ACC112 (cell line): ENCODE measurements around the gene DIP2A.
"Not testable (repeated sequence)": the region's sequence is repeated elsewhere in the genome, so short reads cannot be mapped to it uniquely, and the experiment has no call there.

Experiments
- H2AFZ ChIP-seq: fragments of 200-600 bp; sonication (generic); one replicate; pipeline ENCODE4 v1.6.0; 2017; ENCODE audit warnings: antibody characterized with exemption, low read length; ENCODE audit not compliant: unreplicated experiment
- H3K27ac ChIP-seq: fragments of 200-600 bp; sonication (generic); 2 replicates; pipeline ENCODE4 v1.5.1; 2014; ENCODE audit warnings: low read depth, mild to moderate bottlenecking, antibody characterized with exemption, low read length, moderate library complexity
- H3K27me3 ChIP-seq: fragments of 200-600 bp; sonication (generic); 2 replicates; pipeline ENCODE4 v1.6.1; 2014; ENCODE audit warnings: mild to moderate bottlenecking, antibody characterized with exemption, low read length, moderate library complexity, mixed read lengths; ENCODE audit not compliant: insufficient read depth
- H3K36me3 ChIP-seq: fragments of 200-600 bp; sonication (generic); 2 replicates; pipeline ENCODE4 v1.6.1; 2016; ENCODE audit warnings: mild to moderate bottlenecking, antibody characterized with exemption, low read length, moderate library complexity, mixed read lengths; ENCODE audit not compliant: insufficient read depth
- H3K4me1 ChIP-seq: fragments of 200-600 bp; sonication (generic); one replicate; pipeline ENCODE4 v1.6.1; 2016; ENCODE audit warnings: low read length, mixed read lengths; ENCODE audit not compliant: insufficient read depth, unreplicated experiment, control insufficient read depth
- H3K4me3 ChIP-seq: fragments of 200-600 bp; sonication (generic); 2 replicates; pipeline ENCODE4 v1.5.1; 2014; ENCODE audit warnings: mild to moderate bottlenecking, low read depth, low read length
- H3K79me2 ChIP-seq: fragments of 200-600 bp; sonication (generic); one replicate; pipeline ENCODE4 v1.6.0; 2016; ENCODE audit warnings: low read length; ENCODE audit not compliant: control insufficient read depth, unreplicated experiment, insufficient read depth

Gene DIP2A

DNA sequence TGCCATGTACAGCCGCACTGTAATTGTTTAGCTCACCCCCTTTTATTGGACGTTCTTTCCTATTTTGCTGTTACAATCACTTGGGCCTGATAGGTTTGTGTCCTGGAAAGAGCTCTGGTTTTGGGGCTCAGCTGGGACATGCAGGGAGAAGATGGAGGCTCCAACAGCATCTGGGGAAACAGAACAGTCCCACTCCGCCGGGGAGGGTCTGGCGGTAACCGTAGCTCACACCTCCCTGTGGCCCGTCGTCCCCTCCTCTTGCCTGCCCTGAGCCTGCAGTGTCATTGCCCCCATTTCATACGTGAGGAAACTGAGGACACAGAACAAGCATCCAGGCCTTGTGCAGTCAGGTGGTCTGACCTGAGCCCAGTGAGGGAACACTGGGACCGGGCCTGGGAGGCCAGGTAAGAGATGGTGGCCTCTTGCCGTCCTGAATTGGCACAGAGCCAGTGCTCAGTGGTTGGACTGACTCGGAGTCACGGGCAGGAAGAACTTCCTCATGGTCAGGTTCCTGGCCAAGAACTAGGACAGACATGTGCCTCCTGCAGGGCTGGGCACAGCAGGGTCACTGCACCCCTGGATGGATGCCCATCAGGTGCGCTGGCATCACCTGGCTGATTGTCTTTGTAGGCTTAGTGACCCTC lies 104.4 kb downstream of the DIP2A start:
- Histone ChIP-seq H3K36me3 (peaks cover 50% of the 10 kb centered on the region), H3K4me1 (no peaks in the 10 kb centered on the region), H2AFZ (no peak overlapping the region), H3K79me2 (no peaks in the 10 kb centered on the region), H3K27ac (no peak overlapping the region), H3K27me3 (no peaks in the 10 kb centered on the region), H3K4me3 (no peak overlapping the region)

DNA sequence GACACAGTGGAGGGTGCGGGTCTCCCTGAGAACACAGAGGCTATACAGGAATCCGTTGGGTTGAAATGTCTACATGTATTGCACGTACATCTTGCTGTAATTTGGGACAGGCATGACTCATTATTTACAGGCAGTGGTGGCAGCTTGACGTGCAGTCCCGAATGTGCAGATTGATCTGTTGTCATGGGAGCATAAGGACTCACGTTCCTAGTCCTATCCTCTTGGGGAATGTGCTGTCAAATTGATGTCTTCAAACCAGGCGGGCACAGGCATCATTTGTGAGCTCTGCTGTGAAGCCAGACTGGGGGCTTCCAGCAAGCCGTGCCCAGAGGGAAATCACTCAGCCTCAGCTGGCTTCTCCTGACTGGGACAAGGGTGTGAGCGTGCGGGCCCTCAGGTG lies 105.7 kb downstream of the DIP2A start:
- Histone ChIP-seq H3K27ac (no peak overlapping the region), H3K4me1 (no peaks in the 10 kb centered on the region), H3K27me3 (no peaks in the 10 kb centered on the region), H2AFZ (no peak overlapping the region), H3K36me3 (peaks cover 57% of the 10 kb centered on the region), H3K79me2 (no peaks in the 10 kb centered on the region), H3K4me3 (no peak overlapping the region)

DNA sequence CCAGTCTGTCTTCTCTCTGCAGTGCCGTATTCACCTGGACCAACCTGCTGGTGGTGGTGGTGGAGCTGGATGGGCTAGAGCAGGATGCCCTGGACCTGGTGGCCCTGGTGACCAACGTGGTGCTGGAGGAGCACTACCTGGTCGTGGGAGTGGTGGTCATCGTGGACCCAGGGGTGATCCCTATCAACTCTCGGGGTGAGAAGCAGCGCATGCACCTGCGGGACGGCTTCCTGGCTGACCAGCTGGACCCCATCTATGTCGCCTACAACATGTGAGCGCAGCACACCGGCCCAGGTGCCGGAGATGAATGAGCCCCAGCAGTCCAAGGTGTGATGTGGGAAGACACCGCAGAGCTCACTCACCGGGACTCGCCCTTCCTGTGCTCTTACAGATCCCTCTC lies 108.7 kb downstream of the DIP2A start:
- Histone ChIP-seq H3K27me3 (no peaks in the 10 kb centered on the region), H3K79me2 (no peaks in the 10 kb centered on the region), H3K4me1 (no peaks in the 10 kb centered on the region), H3K36me3 (peaks cover 80% of the 10 kb centered on the region), H3K4me3 (no peak overlapping the region), H3K27ac (no peak overlapping the region), H2AFZ (no peak overlapping the region)

DNA sequence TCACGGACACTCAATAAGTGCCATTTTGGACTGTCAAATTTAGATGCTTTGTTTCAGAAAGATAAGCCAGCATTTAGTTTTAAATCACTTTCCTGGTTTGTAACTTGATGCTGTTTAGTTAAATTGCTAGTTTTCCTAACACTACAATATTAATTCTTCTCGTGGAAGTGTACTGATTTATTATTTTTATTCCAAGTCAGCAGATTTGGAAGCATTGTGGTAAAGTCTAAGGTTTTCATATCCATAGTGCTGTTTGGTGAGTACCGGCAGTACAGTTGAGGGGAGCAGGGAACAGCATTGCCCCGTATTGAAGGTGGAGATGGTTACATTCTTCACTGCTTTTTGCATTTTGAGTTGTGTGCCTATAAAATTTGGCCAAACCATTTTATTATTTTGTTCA lies 109.9 kb downstream of the DIP2A start:
- peaks cover 78% of the 10 kb centered on the region for H3K36me3 ChIP-seq

DNA sequence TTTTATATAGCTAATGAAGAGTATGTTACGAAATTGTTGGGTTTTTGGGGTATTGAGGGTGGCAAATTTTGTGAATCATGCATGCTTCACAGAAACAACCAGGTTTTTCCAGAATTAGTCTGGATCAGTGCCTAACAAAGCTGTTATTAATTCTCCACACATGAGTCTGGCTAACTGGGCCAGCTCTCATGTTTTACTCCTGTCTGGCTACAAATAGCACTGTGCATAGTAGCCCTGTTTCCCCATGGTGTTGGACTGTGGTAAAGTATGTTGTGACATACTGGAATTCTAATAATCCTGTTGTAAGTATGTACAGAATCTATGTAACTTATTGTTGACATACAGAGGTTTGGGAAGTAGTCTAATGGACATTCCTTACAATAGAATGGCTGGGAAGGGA lies 110.4 kb downstream of the DIP2A start:
- Histone ChIP-seq H3K4me3 (no peak overlapping the region), H2AFZ (no peak overlapping the region), H3K27me3 (no peaks in the 10 kb centered on the region), H3K4me1 (no peaks in the 10 kb centered on the region), H3K36me3 (peaks cover 72% of the 10 kb centered on the region), H3K27ac (no peak overlapping the region), H3K79me2 (no peaks in the 10 kb centered on the region)

More for the DNA sequence above, 109.9 kb downstream of the DIP2A start:
- H3K27ac ChIP-seq, result no peak overlapping the region
- H3K4me1 ChIP-seq, result no peaks in the 10 kb centered on the region
- H2AFZ ChIP-seq, result no peak overlapping the region
- no peaks in the 10 kb centered on the region for H3K27me3 ChIP-seq
- H3K4me3 ChIP-seq, result no peak overlapping the region
- H3K79me2 ChIP-seq, result no peaks in the 10 kb centered on the region

DNA sequence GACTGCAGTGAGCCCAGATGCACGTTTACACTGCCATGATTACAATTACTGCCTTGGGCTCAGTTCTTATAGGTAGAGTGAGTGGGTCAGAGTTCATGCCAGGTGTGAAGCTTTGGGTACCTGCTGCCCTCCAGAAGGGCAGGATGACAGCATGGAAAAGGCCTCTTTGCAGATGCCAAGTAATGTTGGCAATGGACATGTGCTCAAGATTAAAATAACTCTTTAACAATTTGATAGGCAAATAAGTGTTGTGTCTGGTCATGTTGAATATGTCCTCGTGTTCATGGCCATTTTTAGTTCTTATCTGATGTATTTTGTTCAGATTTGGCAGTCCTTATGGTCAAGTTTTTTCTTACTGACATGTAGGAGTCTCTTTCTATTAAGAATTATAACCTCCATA lies 111.4 kb downstream of the DIP2A start:
- no peak overlapping the region for H2AFZ ChIP-seq
- no peaks in the 10 kb centered on the region for H3K79me2 ChIP-seq
- H3K36me3 ChIP-seq, result peaks cover 68% of the 10 kb centered on the region
- H3K4me1 ChIP-seq, result no peaks in the 10 kb centered on the region
- H3K27me3 ChIP-seq, result no peaks in the 10 kb centered on the region
- H3K27ac ChIP-seq, result no peak overlapping the region
- no peak overlapping the region for H3K4me3 ChIP-seq

DNA sequence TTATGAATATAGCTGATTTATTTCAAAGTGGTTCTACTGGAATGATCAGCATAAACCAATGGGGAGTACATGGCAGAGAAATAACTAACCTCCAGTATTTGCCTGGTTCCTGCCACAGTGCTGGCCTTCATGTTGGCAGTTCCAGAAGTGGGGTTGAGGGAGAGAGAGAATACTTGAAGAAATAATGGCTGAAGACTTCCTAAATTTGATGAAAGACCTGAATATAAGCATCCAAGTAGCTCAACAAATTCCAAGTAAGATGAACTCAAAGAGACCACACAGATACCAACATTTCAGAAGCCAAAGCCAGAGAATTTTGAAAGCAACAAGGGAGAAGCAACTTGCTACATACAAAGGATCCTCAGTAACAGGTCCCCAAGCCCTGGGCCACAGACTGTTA lies 111.9 kb downstream of the DIP2A start:
- no peak overlapping the region for H3K4me3 ChIP-seq
- no peak overlapping the region for H2AFZ ChIP-seq
- no peaks in the 10 kb centered on the region for H3K4me1 ChIP-seq
- H3K79me2 ChIP-seq, result no peaks in the 10 kb centered on the region
- H3K27me3 ChIP-seq, result no peaks in the 10 kb centered on the region
- H3K36me3 ChIP-seq, result peaks cover 63% of the 10 kb centered on the region
- H3K27ac ChIP-seq, result no peak overlapping the region

DNA sequence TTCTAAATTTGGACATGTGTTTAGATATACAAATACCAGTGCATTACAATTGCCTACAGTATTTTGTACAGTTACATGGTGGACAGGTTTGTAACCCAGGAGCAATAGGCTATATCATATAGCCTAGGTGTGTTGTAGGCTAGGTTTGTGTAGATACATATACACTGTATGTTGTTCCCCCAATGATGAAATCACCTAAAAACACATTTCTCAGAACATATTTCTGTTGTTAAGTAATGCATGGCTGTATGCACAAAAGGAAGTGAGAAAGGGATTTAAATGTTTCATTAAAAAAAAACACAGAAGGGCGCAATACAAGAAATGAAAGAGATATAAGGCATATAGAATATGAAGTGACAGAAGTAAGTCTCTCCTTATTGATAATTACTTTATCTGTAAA lies 114.2 kb downstream of the DIP2A start:
- Histone ChIP-seq H3K36me3 (peaks cover 46% of the 10 kb centered on the region), H3K4me1 (no peaks in the 10 kb centered on the region), H2AFZ (no peak overlapping the region), H3K27ac (no peak overlapping the region), H3K79me2 (no peaks in the 10 kb centered on the region), H3K4me3 (no peak overlapping the region), H3K27me3 (no peaks in the 10 kb centered on the region)

DNA sequence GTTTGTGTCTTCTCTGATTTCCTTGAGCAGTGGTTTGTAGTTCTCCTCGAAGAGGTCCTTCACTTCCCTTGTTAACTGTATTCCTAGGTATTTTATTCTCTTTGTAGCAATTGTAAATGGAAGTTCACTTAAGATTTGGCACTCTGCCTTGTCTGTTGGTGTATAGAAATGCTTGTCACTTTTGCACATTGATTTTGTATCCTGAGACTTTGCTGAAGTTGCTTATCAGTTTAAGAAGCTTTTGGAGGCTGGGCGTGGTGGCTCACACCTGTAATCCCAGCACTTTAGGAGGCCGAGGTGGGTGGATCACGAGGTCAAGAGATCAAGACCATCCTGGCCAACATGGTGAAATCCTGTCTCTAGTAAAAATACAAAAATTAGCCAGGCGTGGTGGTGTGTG lies 119.1 kb downstream of the DIP2A start:
- H3K4me1 ChIP-seq, H3K27ac ChIP-seq, H3K4me3 ChIP-seq, H3K79me2 ChIP-seq, H3K27me3 ChIP-seq, H2AFZ ChIP-seq: not testable (repeated sequence)
- peaks cover 26% of the 10 kb centered on the region for H3K36me3 ChIP-seq

DNA sequence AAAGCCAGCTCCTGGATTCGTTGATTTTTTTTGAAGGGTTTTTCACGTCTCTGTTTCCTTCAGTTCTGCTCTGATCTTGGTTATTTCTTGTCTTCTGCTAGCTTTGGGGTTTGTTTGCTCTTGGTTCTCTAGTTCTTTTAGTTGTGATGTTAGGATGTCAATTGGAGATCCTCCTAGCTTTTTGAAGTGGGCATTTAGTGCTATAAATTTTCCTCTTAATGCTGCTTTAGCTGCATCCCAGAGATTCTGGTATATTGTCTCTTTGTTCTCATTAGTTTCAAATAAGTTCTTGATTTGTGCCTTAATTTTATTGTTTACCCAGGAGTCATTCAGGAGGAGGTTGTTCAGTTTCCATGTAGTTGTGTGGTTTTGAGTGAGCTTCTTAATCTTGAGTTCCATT lies 120.7 kb downstream of the DIP2A start:
- peaks cover 25% of the 10 kb centered on the region for H3K36me3 ChIP-seq
- H3K27me3 ChIP-seq, H3K79me2 ChIP-seq, H3K4me1 ChIP-seq, H3K27ac ChIP-seq, H3K4me3 ChIP-seq, H2AFZ ChIP-seq: not testable (repeated sequence)

DNA sequence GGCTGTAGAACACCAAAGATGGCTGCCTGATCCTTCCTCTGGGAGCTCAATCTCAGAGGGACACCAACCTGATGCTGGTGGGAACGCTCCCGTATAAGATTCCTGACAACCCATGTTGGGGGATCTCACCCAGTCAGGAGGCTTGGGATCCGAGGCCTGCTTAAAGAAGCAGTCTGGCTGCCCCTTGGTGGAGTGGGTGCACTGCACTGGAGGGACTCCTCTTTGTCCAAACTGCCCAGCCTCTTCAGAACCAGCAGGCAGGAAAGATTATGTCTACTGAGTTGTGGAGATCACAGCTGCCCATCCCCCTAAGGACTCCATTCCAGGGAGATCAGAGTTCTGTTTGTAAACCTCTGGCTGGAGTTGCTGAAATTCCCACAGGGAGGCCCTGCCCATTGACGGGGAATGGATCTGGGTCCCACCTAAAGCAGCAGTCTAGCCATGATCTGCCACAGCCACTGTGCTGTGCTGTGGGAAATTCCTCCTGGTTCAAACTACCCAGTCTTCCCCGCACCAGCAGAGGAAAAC lies 123.2 kb downstream of the DIP2A start:
- Histone ChIP-seq H3K4me3 (no peak overlapping the region), H3K36me3 (peaks cover 20% of the 10 kb centered on the region), H3K79me2 (no peaks in the 10 kb centered on the region), H2AFZ (no peak overlapping the region), H3K27ac (no peak overlapping the region), H3K4me1 (no peaks in the 10 kb centered on the region), H3K27me3 (no peaks in the 10 kb centered on the region)
